Stimulated activated CD8-positive, alpha-beta memory T cell treated with anti-CD3 and anti-CD28 coated beads, Interleukin-7, amount 100 ng/mL, for 1 hour (primary cell): ENCODE measurements around the gene RXFP4.
"Not testable (repeated sequence)": the region's sequence is repeated elsewhere in the genome, so short reads cannot be mapped to it uniquely, and the experiment has no call there.

Source experiments
- DNase-seq, 2 donors: peaks; one replicate each; pipeline ENCODE4 v3.0.0-alpha.2; 2020; ENCODE audit warnings: low read depth in 2 of 2

RXFP4 gene

DNA sequence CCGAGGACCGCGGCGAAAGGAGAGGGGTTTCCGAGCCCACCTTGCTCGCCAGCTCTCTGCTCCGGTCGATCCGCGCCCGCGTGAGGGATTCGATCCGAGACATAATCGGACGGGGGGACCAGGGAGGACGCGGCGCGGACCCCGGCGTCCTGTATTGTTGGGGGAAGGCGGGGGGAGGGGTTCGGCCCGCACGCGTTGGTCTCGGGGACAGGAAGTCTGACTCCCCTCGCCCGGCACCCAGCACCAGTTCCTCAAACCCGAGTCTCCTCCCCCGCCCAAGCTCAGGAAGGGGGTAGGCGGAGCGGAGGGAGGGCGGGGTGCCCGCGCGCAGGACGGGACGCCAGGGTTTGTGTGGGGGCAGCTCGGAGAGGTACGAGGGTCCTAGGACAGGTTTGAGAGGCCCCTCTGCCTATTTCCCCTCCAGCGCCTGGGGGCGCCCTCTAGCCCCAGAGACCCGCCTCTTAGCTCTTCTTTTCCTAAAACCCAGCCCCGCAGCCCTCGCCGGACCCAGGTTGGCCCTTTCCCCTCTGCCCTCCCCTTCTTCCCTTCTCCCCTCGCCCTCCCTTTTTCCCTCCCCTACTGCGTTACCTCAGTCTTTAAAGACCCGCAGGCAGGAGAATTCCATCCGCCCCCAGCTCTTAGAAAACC lies 37.0 kb downstream of the RXFP4 start, which contains the start of gene ARHGEF2:
Gene ARHGEF2 (minus strand): TSS at position 223 of the 648 bp plus-strand sequence. CDS start 120 bp downstream, at position 103.
- DNase-seq: peak; percentile 59 to 62

DNA sequence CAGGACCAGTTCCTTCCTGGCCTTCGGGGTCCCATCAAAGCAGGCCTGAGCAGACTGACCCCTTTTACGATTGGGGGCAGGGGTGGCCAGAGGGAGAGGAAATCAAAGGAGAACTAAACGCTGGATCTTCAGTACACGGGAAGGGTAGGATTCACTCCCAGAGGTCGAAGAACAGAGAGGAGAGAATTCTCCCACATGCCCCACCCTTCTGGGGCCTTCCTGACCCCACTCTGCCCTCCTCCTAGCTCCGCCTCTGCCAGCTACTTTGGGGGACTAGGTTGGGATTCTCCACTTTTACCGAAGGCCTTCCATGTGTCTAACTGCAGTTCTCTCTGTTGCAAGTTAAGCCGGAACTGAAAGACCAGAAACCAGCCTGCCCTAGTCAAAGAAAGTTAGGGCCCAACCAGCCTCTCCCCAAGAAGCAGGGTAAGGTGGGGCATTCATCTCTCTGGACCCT lies 37.6 kb downstream of the RXFP4 start:
- no peak for DNase-seq

DNA sequence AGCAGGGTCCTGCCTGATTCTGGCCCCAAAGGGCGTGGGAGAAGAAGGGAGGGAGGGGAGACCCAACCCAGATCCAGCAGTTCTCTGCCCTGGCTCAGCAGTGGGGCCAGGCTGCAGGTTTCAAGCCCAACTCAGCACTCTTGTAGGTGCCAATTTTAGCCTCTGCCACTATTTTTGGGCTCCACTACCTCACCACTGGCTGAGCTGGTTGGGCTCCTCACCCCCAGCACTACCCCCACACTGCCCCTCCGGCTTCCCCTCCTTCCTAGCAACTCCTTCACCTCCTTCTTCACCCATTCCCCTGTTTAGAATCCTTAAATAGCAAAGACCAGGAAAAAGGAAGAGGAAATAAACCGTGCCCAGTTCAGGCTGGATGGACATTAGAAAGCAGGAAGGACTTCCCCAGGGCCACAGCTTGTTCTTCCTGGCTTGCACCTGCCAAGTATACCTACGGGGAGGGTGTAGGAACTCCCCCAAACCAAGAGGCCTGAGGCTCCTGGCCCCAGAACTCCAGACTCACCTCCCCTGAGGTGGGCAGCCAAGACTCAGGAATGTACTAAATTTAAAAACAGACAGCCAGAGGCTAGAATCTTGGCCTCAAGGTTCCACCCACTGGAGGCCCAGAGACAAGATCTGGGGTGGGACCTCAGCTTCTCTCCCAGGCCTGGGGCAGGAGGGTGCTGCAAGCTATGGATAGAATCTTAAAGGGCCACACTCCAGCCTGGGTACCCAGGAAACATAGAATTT lies 38.3 kb downstream of the RXFP4 start:
- no peak for DNase-seq

DNA sequence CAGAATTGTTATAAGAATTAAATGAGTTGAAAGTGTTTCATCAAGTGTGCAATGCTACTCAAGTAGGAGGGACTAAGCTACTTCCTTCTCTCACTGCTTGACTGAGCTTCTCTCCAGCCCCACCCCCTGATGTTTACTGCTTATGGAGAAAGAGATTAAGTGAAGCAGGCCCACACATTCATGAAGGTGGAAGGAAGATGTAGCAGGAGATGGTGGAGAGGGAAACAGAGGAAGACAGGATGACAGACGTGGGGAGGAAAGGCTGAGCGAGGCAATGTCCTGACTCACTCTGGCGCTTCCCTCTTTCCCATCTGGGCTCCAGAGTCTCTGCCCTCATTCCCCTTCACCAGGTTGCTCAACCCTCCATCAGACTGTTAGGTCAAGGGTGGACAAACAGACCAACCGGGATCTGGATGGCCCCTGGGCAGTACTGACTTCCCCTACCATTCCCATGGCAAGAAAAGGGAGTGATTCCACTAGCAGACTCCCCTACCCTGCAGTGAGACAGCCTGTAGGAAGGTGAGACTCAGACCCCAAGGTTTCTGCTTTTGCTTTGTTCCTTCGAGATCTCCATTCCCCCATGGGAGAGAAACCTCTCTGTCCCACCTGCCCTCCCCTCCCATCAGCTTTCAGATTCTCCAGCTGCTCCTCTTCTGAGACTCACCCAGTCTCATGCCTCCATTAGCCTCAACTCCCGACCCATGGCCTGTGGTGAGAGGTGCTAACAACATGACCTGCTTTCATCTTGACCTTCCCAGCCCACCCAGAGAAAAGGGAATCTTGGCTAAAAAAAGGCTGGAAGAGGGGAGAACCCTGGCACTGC lies 40.0 kb downstream of the RXFP4 start:
- DNase-seq: no peak

DNA sequence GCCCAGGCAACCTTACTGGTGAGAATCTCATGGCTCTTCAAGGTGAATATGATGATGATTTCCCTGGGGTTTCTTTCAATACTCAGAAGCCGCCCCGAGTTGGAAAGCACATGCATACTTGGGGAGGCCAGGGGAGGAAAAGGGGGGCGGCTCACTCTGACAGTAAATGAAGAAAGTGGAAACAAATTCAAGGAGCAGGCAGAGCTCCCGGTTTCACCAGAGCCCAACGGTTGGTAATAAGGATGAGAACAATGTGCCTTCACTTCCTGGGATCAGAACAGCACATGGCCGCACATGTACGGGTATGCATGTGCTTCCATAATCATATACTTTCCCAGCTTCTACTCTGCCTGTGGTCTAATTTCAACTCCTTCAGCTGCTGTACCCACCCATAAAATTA lies 40.7 kb downstream of the RXFP4 start:
- DNase-seq: no peak

DNA sequence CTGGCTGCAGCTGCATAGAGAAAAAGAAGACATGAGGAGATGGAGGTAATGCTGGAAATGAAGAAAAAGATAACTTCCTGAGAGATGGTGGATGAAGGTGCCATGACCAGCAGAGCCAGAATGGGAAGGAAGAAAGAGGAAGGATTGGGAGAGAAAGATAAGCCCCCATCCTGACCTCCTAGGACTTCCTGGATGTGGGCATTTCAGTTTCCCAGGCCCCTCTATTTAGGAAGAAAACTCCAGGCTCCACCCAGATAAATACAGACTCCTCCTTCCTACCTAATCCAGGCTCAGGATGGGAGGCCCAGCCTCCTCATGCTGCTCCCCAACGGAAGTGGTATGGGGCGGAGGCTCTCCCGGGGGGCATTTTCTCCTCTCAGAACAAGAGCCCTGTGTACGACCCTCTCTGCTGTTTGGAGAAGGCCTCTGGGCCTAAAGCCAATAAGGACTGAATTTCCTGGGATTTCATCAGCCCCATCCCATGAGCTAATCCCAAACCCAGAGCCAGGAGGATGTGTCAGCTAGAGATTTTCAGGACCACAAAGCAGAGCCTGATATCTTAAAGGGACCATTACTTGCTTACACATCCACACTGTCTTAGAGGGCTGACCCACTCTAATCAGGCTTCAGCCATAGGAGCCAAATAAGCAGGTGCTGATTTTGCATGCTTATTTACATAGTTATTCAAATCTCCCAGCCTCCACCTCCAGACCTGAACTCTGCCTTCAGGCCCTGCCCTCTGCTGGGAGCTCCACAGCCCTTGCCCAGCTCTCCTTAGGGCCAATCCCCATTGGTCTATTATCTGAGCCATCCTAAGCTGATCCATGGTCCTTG lies 42.0 kb downstream of the RXFP4 start:
- no peak for DNase-seq

DNA sequence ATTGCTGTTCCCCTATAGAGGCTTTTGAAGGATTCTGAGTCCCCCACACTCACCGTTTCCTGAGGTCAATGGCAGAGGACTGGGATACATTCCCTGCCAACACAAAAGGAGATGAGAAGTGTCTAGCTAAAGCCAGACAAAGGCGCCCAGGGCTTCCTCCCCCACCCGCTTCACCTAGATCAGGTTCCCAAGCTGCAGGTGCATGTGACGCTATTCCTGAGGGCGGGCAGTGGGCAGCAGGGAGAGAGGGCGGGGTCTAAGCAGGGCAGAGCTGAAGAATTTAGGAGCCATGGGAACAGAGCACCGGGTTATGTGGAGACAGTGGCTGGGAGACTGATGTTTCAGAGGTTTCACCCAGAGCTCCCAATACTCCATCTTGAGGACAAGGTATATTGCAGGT lies 42.9 kb downstream of the RXFP4 start:
- no peak for DNase-seq

DNA sequence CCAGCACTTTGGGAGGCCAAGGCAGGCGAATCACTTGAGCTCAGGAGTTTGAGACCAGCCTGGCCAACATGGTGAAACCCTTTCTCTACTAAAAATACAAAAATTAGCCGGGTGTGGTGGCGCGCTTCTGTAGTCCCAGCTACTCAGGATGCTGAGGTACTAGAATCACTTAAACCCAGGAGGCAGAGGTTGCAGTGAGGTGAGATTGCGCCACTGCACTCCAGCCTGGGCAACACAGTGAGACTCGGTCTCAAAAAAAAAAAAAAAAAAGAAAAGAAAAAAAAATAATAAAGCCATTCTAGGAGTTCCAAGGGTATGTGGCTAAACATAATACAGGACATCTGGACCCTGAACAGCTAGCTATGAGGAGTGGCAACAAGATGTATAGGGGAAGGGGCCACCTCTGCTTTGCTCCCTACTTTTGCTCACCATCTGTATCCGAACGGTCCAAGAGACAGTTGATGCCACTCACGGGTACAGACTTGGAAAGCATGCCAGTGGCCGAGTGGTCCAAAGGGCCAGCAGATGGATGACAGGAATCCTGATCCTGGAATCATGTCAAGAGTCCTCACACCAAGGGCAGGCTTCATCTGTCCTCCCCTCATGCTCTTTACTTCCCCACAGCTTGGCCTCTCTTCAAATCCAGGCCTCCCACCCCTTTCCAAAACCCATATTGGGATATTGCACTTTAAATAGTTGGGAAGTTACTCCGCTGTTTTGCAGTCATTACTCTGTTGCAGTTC lies 43.6 kb downstream of the RXFP4 start:
- not testable (repeated sequence) for DNase-seq

DNA sequence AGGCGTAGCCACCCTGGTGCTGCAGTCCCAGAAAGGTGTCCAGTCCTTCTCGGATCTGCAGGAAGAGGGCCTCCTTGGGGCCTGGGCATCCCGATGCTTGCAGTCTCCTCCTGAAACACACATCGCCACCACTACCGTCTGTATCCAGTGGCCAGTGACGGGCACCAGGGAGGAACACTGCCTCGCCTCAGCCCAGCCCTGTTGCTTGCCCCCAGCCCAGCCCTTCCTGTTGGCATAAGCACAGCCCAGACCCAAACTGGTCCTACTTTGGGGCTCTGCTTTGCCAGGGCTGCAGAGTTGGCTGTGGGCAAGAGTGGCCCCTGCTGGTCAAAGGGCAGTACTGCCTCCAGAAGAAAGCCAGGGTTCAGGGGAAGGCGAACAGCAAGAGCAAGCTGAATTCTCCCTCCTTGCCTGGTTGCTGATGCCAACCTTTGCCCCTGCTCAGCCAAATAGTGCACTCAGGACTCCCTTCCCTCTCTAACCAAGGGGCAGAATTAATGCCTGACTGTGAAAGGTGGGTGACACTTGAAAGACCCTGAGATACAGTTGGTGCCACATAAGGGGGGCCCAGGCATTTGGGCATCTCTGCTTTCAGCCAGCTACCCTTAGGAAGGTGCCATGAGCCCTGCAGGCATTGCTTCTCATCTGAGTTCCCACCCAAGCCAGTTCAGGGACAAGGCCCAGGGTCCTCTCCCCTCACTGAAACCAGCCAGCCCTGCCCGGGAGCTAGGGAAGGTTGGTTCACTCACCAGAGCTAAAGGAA lies 48.0 kb downstream of the RXFP4 start:
- peak; percentile 59 to 60 for DNase-seq

DNA sequence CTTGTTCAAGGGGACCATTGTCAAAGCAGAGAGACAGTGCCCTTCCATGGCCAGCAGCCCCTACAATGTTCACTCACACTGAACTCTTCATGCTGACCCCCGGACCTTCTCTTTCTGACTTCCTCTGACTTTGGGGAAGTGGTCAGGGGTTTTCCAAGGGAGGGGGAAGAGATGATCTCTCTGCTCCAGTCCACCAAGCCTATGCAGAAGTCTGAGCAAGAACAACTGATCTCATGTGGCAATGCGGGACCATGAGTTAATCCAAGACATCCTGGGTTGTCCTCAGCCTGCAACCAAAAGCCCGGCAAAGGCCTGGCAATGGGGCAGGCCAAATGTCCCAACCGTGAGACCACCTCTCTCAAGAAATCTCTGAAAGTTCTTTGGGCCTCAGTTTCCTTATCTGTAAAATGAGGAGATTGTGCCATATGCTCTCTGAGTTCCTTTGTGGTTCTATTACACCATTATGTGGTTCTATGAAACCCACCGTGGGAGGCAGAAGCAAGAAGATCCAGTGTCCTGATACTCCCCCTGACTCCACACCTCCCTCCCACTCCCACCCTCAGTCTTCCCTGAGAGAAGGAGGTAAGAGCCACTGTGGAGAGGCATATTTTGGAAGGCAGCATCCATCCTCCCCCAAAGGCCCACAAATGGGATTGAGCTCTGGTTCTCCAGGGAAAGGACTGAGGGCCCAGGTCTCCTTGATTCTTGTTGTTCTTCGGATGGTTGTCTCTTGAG lies 48.7 kb downstream of the RXFP4 start:
- DNase-seq: no peak
